ENCODE data around the gene PCSK4. TPM values are rescaled to one million over a fixed set of nuclear protein-coding genes. Genes with fewer than 3 reads are reported as not detected.
A peak's percentile ranks its signal among the peaks of the same experiment; 100 is the strongest.

PCSK4 gene
- total and polyA plus RNA-seq, 2 of the 4 experiments (the other 2 are of a cell fraction), result 0.72 to 1.7 TPM

DNA sequence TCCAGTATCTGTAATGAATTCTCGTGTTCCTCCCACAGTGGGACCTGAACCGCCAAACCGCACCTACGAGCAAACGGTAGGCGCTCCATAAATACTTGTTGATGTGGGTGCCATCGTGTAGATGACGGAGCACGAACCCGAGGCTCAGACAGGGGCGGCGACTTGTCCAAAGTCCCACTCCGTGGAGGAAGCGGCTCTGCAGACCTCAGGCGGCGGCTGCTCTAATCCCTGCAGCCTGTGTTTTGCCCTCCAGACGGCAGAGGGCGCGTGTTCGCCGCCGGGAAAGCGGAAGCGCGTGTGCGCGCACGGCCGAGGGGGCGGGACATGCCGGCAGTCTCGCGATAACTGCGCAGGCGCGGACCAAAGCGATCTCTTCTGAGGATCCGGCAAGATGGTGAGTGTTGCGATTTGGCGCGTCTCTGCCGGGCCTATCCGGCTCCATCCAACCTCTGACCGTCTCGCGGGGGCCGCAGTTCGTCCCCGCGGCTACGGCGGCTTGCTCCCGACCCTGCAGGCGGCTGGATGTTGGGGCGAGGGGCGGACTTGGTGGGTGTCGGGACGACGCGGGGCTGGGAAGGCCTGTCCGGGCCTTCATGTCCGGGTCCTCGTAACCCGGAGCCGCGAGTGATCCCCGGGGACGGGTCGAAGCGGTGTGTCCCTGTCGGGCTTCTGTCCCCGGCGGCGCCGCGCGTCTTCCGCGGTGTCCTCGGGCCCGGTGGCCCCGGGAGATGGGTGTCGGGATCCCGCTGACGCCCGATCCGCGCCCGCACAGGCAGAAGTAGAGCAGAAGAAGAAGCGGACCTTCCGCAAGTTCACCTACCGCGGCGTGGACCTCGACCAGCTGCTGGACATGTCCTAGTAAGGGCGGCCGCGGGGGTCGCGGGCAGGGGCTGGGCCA, 51.9 kb downstream of the PCSK4 start, which contains the start of gene RPS15 (continued):
- TF ChIP-seq RCOR1 (IDR thresholded peaks at IDR 0.05; ENCODE audit: insufficient replicate concordance, low read length), result no peak
- peak; percentile 37; the same call in 1 of the 2 replicates for TF ChIP-seq MAZ (IDR thresholded peaks at IDR 0.05; ENCODE audit: borderline replicate concordance, low read depth, low read length)

DNA sequence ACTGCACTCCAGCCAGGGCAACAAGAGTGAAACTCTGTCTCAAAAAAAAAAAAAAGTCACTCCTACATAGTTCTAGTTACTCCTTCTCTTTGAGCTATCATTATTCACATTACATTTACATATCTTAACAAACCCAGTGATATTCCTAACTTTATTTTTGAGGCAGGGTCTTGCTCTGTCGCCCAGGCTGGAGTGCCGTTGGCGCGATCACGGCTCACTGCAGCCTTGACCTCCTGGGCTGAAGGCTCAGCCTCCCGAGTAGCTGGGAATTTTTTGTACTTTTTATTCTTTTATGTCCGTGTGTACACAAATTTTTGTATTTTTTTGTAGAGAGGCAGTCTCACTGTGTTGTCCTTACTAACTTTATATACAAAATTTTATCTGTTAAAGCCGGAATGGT, 52.5 kb downstream of the PCSK4 start:
- ATAC-seq (ENCODE audit: low read depth), result no peak
- H3K36me3 ChIP-seq (ENCODE audit: control insufficient read depth, insufficient read depth, low read length), result peaks cover 57% of the 10 kb centered on the region
- POLR2A ChIA-PET (ENCODE audit: unreplicated experiment), result interaction anchor here (0.6 kb wide), 1 partner anchor 140 kb away, joined by 9 read pairs; no protein-coding TSS in a partner anchor
- in situ Hi-C loops (cut with MboI; ENCODE audit: low sequenced_read_pairs) (no loop called here), intact Hi-C loops (cut with micrococcal nuclease) (no loop called here), dilution Hi-C loops (cut with HindIII; ENCODE audit: low sequenced_read_pairs, unreplicated experiment) (no loop called here)
- H3K56ac ChIP-seq (ENCODE audit: extremely low read depth, insufficient read depth, low read length), result no peak overlapping the region
- no peak overlapping the region for H4K91ac ChIP-seq (ENCODE audit: insufficient read depth, low read depth, low read length)
- H3K79me1 ChIP-seq (ENCODE audit: low read depth in 1 of 2, low read length in 2 of 2), result peaks cover 26 to 42% of the 10 kb centered on the region in 2 experiments
- H3K14ac ChIP-seq (replicated peaks; ENCODE audit: low read depth, low read length), result no peak overlapping the region
- H3K23ac ChIP-seq (ENCODE audit: low read depth, low read length), result no peak overlapping the region
- no CpG with 5 or more reads among the region's 8 CpGs for WGBS, 2 experiments (ENCODE audit: extremely low coverage in 2 of 2, insufficient read length in 1 of 2)
- no peak overlapping the region for H3K18ac ChIP-seq (ENCODE audit: low read depth, low read length)
- no peaks in the 10 kb centered on the region for H3K9me3 ChIP-seq (ENCODE audit: control insufficient read depth, insufficient read depth, low read length)
- H3K4ac ChIP-seq (ENCODE audit: low read depth, low read length), result no peak overlapping the region
- CTCF ChIA-PET, result no interaction called here
- no peak overlapping the region for H4K5ac ChIP-seq (ENCODE audit: low read depth, low read length)
- peaks cover 6% of the 10 kb centered on the region for H3K4me1 ChIP-seq (ENCODE audit: control insufficient read depth, insufficient read depth, low read length)
- no peak overlapping the region for H2BK120ac ChIP-seq (ENCODE audit: low read depth, low read length)
- no TSS peak for BruUV-seq (replicated peaks)
- no peak overlapping the region for H3K4me2 ChIP-seq (ENCODE audit: low read depth, low read length)
- H3K27ac ChIP-seq (ENCODE audit: insufficient read depth, low read length), result no peak overlapping the region
- H4K8ac ChIP-seq (ENCODE audit: low read depth in 2 of 2, low read length in 2 of 2), result peak overlapping the region; percentile 48 to 89; a peak in 1 of 4 replicates
- no peak overlapping the region for H2BK15ac ChIP-seq (ENCODE audit: low read depth, low read length)
- no peak overlapping the region for H3K4me3 ChIP-seq (ENCODE audit: insufficient read depth, low read depth, low read length)
- H2BK5ac ChIP-seq (ENCODE audit: low read depth, low read length, poor library complexity, severe bottlenecking), result peak overlapping the region; percentile 33
- H3K9ac ChIP-seq (ENCODE audit: low read depth, low read length), result no peak overlapping the region
- H4K20me1 ChIP-seq (ENCODE audit: insufficient read depth, low read length), result peaks cover 43% of the 10 kb centered on the region
- H2AK5ac ChIP-seq (ENCODE audit: low read depth, low read length), result no peak overlapping the region
- no peak for DNase-seq
- H3K9me1 ChIP-seq (ENCODE audit: insufficient read depth, low read length), result no peaks in the 10 kb centered on the region; the same call in 1 of the 2 replicates
- H2AFZ ChIP-seq (replicated peaks; ENCODE audit: low read length, poor library complexity), result no peak overlapping the region
- no peak overlapping the region for H2BK20ac ChIP-seq (ENCODE audit: low read depth, low read length)
- H2AK9ac ChIP-seq (replicated peaks; ENCODE audit: low read depth, low read length, poor library complexity), result no peak overlapping the region
- no peaks in the 10 kb centered on the region for H3K27me3 ChIP-seq (ENCODE audit: control insufficient read depth, insufficient read depth, low read length)
- TF ChIP-seq RAD21 (IDR thresholded peaks at IDR 0.05; ENCODE audit: low read length) (no peak), MAFK (IDR thresholded peaks at IDR 0.05; ENCODE audit: low read depth, low read length) (no peak), CHD1 (IDR thresholded peaks at IDR 0.05; ENCODE audit: low read depth, low read length) (no peak), NFE2L2 (IDR thresholded peaks at IDR 0.05; ENCODE audit: low read depth, low read length) (no peak), RCOR1 (IDR thresholded peaks at IDR 0.05; ENCODE audit: insufficient replicate concordance, low read length) (no peak), CEBPB (IDR thresholded peaks at IDR 0.05; ENCODE audit: low read depth, low read length) (no peak), BHLHE40 (IDR thresholded peaks at IDR 0.05; ENCODE audit: low read depth, low read length) (no peak), MAZ (IDR thresholded peaks at IDR 0.05; ENCODE audit: borderline replicate concordance, low read depth, low read length) (no peak), RFX5 (IDR thresholded peaks at IDR 0.05; ENCODE audit: low read depth, low read length) (no peak), POLR2A (IDR thresholded peaks at IDR 0.05; ENCODE audit: low read depth, low read length) (no peak), SMC3 (IDR thresholded peaks at IDR 0.05; ENCODE audit: low read depth, low read length) (no peak), FOS (IDR thresholded peaks at IDR 0.05; ENCODE audit: low read depth, low read length) (no peak)
- TF ChIP-seq, protein P1, sequence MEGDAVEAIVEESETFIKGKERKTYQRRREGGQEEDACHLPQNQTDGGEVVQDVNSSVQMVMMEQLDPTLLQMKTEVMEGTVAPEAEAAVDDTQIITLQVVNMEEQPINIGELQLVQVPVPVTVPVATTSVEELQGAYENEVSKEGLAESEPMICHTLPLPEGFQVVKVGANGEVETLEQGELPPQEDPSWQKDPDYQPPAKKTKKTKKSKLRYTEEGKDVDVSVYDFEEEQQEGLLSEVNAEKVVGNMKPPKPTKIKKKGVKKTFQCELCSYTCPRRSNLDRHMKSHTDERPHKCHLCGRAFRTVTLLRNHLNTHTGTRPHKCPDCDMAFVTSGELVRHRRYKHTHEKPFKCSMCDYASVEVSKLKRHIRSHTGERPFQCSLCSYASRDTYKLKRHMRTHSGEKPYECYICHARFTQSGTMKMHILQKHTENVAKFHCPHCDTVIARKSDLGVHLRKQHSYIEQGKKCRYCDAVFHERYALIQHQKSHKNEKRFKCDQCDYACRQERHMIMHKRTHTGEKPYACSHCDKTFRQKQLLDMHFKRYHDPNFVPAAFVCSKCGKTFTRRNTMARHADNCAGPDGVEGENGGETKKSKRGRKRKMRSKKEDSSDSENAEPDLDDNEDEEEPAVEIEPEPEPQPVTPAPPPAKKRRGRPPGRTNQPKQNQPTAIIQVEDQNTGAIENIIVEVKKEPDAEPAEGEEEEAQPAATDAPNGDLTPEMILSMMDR (conservative IDR thresholded peaks at IDR 0.05; ENCODE audit: low read depth, low read length), result no peak
- TF ChIP-seq, protein P2, sequence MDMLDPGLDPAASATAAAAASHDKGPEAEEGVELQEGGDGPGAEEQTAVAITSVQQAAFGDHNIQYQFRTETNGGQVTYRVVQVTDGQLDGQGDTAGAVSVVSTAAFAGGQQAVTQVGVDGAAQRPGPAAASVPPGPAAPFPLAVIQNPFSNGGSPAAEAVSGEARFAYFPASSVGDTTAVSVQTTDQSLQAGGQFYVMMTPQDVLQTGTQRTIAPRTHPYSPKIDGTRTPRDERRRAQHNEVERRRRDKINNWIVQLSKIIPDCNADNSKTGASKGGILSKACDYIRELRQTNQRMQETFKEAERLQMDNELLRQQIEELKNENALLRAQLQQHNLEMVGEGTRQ (IDR thresholded peaks at IDR 0.05; ENCODE audit: low read depth, low read length), result no peak

Measured in IMR-90 (cell line).